ENCODE measurements around the gene ADI1. TPM values are rescaled to one million over a fixed set of nuclear protein-coding genes. Genes with fewer than 3 reads are reported as not detected.

The ADI1 gene
- total RNA-seq, 1 donor from 2014 or later, result 41.6 TPM

GRCh38 chr2:3478846-3479385, 40.4 kb downstream of the ADI1 start:
- H3K4me2 ChIP-seq (ENCODE audit: low read length), result no peak overlapping the region
- H3K9me3 Mint-ChIP-seq (ENCODE audit: unreplicated experiment), result no peaks in the 10 kb centered on the region
- no peak overlapping the region for H2AFZ ChIP-seq (ENCODE audit: low read depth, low read length)
- H3K36me3 Mint-ChIP-seq (ENCODE audit: low read depth, unreplicated experiment), result peaks cover 3% of the 10 kb centered on the region
- no peak for DNase-seq (ENCODE audit: low read depth)
- peaks cover 10% of the 10 kb centered on the region for H3K36me3 ChIP-seq (ENCODE audit: insufficient read depth, low read length)
- H3K27ac ChIP-seq (ENCODE audit: low read depth, low read length), result no peak overlapping the region
- H3K79me2 ChIP-seq (ENCODE audit: insufficient read depth, low read length), result no peaks in the 10 kb centered on the region
- no peaks in the 10 kb centered on the region for H3K27me3 ChIP-seq (ENCODE audit: insufficient read depth, low read length)
- H3K9ac ChIP-seq (ENCODE audit: low read length), result no peak overlapping the region
- no peak overlapping the region for H3K4me3 Mint-ChIP-seq (ENCODE audit: unreplicated experiment)
- H3K4me1 Mint-ChIP-seq (ENCODE audit: low read depth, unreplicated experiment), result no peaks in the 10 kb centered on the region
- no peaks in the 10 kb centered on the region for H4K20me1 ChIP-seq (ENCODE audit: insufficient read depth, low read length)
- TF ChIP-seq EZH2 (IDR thresholded peaks at IDR 0.05; ENCODE audit: insufficient read depth, low read length), result no peak
- TF ChIP-seq CTCF (IDR thresholded peaks at IDR 0.05; ENCODE audit: insufficient read depth, low read depth, low read length), result no peak
- no peaks in the 10 kb centered on the region for H3K9me3 ChIP-seq (ENCODE audit: insufficient read depth, low read depth, low read length)
- no peak overlapping the region for H3K27ac Mint-ChIP-seq (ENCODE audit: unreplicated experiment)
- no peaks in the 10 kb centered on the region for H3K27me3 Mint-ChIP-seq (ENCODE audit: low read depth, unreplicated experiment)
- no peak overlapping the region for H3K4me3 ChIP-seq (ENCODE audit: insufficient read depth, low read depth, low read length)
- H3K4me1 ChIP-seq (ENCODE audit: insufficient read depth, low read length), result no peaks in the 10 kb centered on the region
- FAIRE-seq, result no peak

DNA sequence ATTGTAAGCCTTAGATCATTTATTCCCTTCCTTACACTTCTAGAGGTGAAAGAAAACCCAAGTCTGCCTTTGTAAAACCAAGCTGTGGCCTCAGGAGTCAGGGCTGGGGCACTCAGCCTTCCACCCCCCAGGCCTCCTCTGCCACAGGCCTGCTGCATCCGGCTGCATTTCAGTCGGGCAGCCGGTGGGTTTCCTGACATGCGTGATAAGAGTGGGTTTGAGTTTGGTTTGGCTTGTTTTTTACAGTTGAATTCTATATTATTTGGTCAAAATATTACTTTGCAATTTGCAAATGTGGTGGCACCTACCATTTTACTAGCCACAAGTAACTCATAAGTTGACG, 42.4 kb downstream of the ADI1 start:
- TF ChIP-seq CTCF (IDR thresholded peaks at IDR 0.05; ENCODE audit: insufficient read depth, low read depth, low read length) (no peak), EZH2 (IDR thresholded peaks at IDR 0.05; ENCODE audit: insufficient read depth, low read length) (no peak)
- H3K4me2 ChIP-seq (ENCODE audit: low read length), result no peak overlapping the region
- no peaks in the 10 kb centered on the region for H3K27me3 Mint-ChIP-seq (ENCODE audit: low read depth, unreplicated experiment)
- H3K27ac Mint-ChIP-seq (ENCODE audit: unreplicated experiment), result peak overlapping the region; percentile 53
- H3K4me1 ChIP-seq (ENCODE audit: insufficient read depth, low read length), result no peaks in the 10 kb centered on the region
- peaks cover 10% of the 10 kb centered on the region for H3K36me3 ChIP-seq (ENCODE audit: insufficient read depth, low read length)
- H3K9me3 Mint-ChIP-seq (ENCODE audit: unreplicated experiment), result no peaks in the 10 kb centered on the region
- DNase-seq (ENCODE audit: low read depth) (no peak), FAIRE-seq (no peak)
- no peaks in the 10 kb centered on the region for H4K20me1 ChIP-seq (ENCODE audit: insufficient read depth, low read length)
- no peak overlapping the region for H3K27ac ChIP-seq (ENCODE audit: low read depth, low read length)
- H3K4me3 ChIP-seq (ENCODE audit: insufficient read depth, low read depth, low read length), result no peak overlapping the region
- H2AFZ ChIP-seq (ENCODE audit: low read depth, low read length), result no peak overlapping the region
- H3K9me3 ChIP-seq (ENCODE audit: insufficient read depth, low read depth, low read length), result no peaks in the 10 kb centered on the region
- H3K4me3 Mint-ChIP-seq (ENCODE audit: unreplicated experiment), result no peak overlapping the region
- no peaks in the 10 kb centered on the region for H3K4me1 Mint-ChIP-seq (ENCODE audit: low read depth, unreplicated experiment)
- peaks cover under 1% of the 10 kb centered on the region for H3K36me3 Mint-ChIP-seq (ENCODE audit: low read depth, unreplicated experiment)
- no peak overlapping the region for H3K9ac ChIP-seq (ENCODE audit: low read length)
- no peaks in the 10 kb centered on the region for H3K79me2 ChIP-seq (ENCODE audit: insufficient read depth, low read length)
- no peaks in the 10 kb centered on the region for H3K27me3 ChIP-seq (ENCODE audit: insufficient read depth, low read length)

DNA sequence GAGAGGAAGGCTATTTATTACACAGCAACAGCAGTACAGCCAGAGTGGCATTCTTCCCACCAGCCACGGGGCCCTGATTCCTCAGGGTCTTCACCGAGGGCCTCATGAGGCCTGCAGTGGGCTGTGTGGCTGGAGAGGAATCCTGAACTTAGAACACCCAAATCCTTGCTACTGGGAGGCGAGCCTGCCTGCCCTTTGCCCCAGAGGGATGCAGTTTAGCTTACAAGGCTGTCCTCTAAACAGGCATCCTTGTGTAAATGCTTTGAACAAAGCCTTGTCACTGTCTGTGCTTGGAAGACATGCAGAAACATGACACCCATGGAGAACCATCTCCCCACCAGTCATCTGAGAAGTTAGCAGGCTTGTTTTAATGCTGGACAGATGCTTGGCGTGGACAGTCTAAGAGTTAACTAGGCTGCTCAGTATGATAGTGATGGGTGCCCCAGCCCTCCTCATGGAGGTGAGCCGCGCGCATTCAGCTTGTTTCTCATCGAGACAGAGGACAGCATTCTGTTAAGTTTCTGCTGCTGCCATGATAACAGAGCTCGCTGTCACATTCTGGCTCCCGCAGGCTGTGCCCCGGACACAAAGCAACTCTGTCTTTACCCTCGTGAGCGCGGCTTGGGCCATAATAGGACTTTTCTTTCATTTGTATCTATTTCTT, 42.9 kb downstream of the ADI1 start:
- Mint-ChIP-seq H3K4me1 (ENCODE audit: low read depth, unreplicated experiment) (peaks cover under 1% of the 10 kb centered on the region), H3K27ac (ENCODE audit: unreplicated experiment) (peak overlapping the region; percentile 53), H3K9me3 (ENCODE audit: unreplicated experiment) (no peaks in the 10 kb centered on the region), H3K4me3 (ENCODE audit: unreplicated experiment) (no peak overlapping the region), H3K27me3 (ENCODE audit: low read depth, unreplicated experiment) (no peaks in the 10 kb centered on the region), H3K36me3 (ENCODE audit: low read depth, unreplicated experiment) (peaks cover under 1% of the 10 kb centered on the region)
- no peaks in the 10 kb centered on the region for H3K79me2 ChIP-seq (ENCODE audit: insufficient read depth, low read length)
- no peaks in the 10 kb centered on the region for H3K9me3 ChIP-seq (ENCODE audit: insufficient read depth, low read depth, low read length)
- H3K9ac ChIP-seq (ENCODE audit: low read length), result no peak overlapping the region
- no peaks in the 10 kb centered on the region for H3K27me3 ChIP-seq (ENCODE audit: insufficient read depth, low read length)
- no peak overlapping the region for H2AFZ ChIP-seq (ENCODE audit: low read depth, low read length)
- TF ChIP-seq CTCF (IDR thresholded peaks at IDR 0.05; ENCODE audit: insufficient read depth, low read depth, low read length) (no peak), EZH2 (IDR thresholded peaks at IDR 0.05; ENCODE audit: insufficient read depth, low read length) (no peak)
- H4K20me1 ChIP-seq (ENCODE audit: insufficient read depth, low read length), result no peaks in the 10 kb centered on the region
- peaks cover 10% of the 10 kb centered on the region for H3K36me3 ChIP-seq (ENCODE audit: insufficient read depth, low read length)
- no peak overlapping the region for H3K4me3 ChIP-seq (ENCODE audit: insufficient read depth, low read depth, low read length)
- no peaks in the 10 kb centered on the region for H3K4me1 ChIP-seq (ENCODE audit: insufficient read depth, low read length)
- no peak overlapping the region for H3K4me2 ChIP-seq (ENCODE audit: low read length)
- H3K27ac ChIP-seq (ENCODE audit: low read depth, low read length), result no peak overlapping the region
- FAIRE-seq, result no peak
- DNase-seq (ENCODE audit: low read depth), result peak; percentile 17

Data from astrocyte (in vitro differentiated cells and primary cell).